ENCODE results near the gene CNOT9. TPM values are rescaled to one million over a fixed set of nuclear protein-coding genes. Genes with fewer than 3 reads are reported as not detected.
A peak's percentile ranks its signal among the peaks of the same experiment; 100 is the strongest.
"Not testable (repeated sequence)": the region's sequence is repeated elsewhere in the genome, so short reads cannot be mapped to it uniquely, and the experiment has no call there.

The CNOT9 gene
- total and polyA plus RNA-seq, 7 experiments from 2014 or later, result 13.7 to 99.6 (median 46.4) TPM

DNA sequence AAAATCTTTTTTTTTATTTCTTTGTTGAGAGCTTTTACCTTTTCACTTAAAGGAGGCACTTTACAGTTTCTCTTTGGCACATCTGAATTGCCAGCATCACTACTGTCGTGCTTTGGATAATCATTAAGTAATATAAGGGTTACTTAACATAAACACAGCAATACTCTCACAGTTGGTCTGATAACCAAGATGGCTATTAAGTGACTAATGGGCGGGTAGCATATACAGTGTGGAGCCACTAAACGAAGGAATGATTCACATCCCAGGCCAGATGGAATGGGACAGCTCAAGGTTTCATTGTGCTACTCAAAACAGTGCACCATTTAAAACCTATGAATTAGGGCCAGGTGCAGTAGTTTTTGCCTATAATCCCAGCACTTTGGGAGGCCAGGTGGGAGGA is 28.6 kb upstream of the CNOT9 start:
- CTCF ChIA-PET, result no interaction called here
- no peak overlapping the region for H3K4me3 Mint-ChIP-seq
- H3K36me3 Mint-ChIP-seq, result peaks cover 23 to 50% (median 32%) of the 10 kb centered on the region in 5 donors

DNA sequence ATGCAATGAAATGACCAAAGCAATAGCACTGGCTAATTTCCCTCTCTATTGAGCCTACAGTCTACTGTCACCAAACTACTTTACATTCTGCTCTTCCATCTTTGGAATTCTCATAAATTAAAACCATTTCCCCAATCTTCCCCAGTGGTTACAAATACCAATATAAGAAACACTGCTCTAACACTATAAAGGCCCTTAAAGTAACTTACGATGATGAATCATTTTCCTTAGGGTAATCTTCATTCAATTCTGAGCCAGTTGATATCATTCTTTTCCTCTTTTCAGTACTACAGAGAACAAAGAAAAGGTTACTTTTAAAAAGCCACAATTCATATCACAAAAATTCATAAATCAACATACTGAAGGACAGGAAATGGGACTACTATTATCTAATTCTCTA is 22.6 kb upstream of the CNOT9 start:
- no peak overlapping the region for H3K4me3 Mint-ChIP-seq
- H3K4me3 ChIP-seq (ENCODE audit: low read length), result no peak overlapping the region
- DNase-seq (no peak), ATAC-seq (no peak)
- H3K4me1 Mint-ChIP-seq, result peaks cover 0 to 5% (median 3%) of the 10 kb centered on the region in 7 donors
- H3K36me3 ChIP-seq (ENCODE audit: control insufficient read depth in 2 of 3, insufficient read depth in 3 of 3, low read length in 3 of 3), result peaks cover 23 to 72% (median 29%) of the 10 kb centered on the region in 3 experiments
- H3K4me1 ChIP-seq (ENCODE audit: control insufficient read depth in 2 of 2, insufficient read depth in 2 of 2, low read length in 2 of 2), result no peaks in the 10 kb centered on the region
- H3K27ac Mint-ChIP-seq, result no peak overlapping the region
- H3K27ac ChIP-seq (ENCODE audit: low read depth, low read length), result no peak overlapping the region
- H3K27me3 ChIP-seq (ENCODE audit: control insufficient read depth in 2 of 2, insufficient read depth in 2 of 2, low read length in 2 of 2), result no peaks in the 10 kb centered on the region
- intact Hi-C loops (cut with micrococcal nuclease), result no loop called here
- H3K36me3 Mint-ChIP-seq, result peaks cover 8 to 55% (median 26%) of the 10 kb centered on the region in 5 donors
- ChIA-PET POLR2A (no interaction called here), CTCF (no interaction called here)
- no peaks in the 10 kb centered on the region for H3K9me3 Mint-ChIP-seq
- no peaks in the 10 kb centered on the region for H3K27me3 Mint-ChIP-seq
- no peaks in the 10 kb centered on the region for H3K9me3 ChIP-seq (ENCODE audit: control insufficient read depth in 2 of 3, low read length in 3 of 3)

More for the DNA sequence above, 28.6 kb upstream of the CNOT9 start:
- H3K27me3 ChIP-seq (ENCODE audit: control insufficient read depth in 2 of 2, insufficient read depth in 2 of 2, low read length in 2 of 2), result no peaks in the 10 kb centered on the region
- DNase-seq, result no peak
- intact Hi-C loops (cut with micrococcal nuclease), result no loop called here
- H3K9me3 ChIP-seq (ENCODE audit: control insufficient read depth in 2 of 3, low read length in 3 of 3), result no peaks in the 10 kb centered on the region
- POLR2A ChIA-PET, result no interaction called here
- Mint-ChIP-seq H3K27ac (no peak overlapping the region), H3K4me1 (peaks cover 0 to 16% (median 5%) of the 10 kb centered on the region in 7 donors), H3K9me3 (no peaks in the 10 kb centered on the region), H3K27me3 (no peaks in the 10 kb centered on the region)
- H3K27ac ChIP-seq (ENCODE audit: low read depth, low read length), result no peak overlapping the region
- H3K36me3 ChIP-seq (ENCODE audit: control insufficient read depth in 2 of 3, insufficient read depth in 3 of 3, low read length in 3 of 3), result peaks cover 11 to 83% (median 20%) of the 10 kb centered on the region in 3 experiments
- no peaks in the 10 kb centered on the region for H3K4me1 ChIP-seq (ENCODE audit: control insufficient read depth in 2 of 2, insufficient read depth in 2 of 2, low read length in 2 of 2)
- no peak for ATAC-seq
- no peak overlapping the region for H3K4me3 ChIP-seq (ENCODE audit: low read length)

DNA sequence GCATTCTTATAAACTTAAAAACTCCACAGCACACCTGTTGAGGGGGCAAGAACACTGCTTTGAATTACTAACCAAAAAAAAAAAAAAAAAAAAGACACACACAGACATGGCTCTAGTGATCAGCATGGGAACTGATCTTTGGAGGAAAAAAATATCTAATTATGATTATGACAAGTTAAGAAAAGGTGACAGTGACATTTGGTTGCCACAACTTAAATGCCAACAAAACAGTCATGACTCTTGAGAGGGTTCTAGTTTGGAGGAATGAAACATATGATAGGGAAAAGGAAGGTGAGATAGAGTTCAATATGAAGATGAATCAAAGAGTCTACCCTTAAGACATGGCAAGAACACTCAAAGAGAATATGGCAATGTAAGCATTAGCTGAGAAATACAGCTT is 21.1 kb upstream of the CNOT9 start:
- Histone ChIP-seq H3K4me1 (ENCODE audit: control insufficient read depth in 2 of 2, insufficient read depth in 2 of 2, low read length in 2 of 2) (no peaks in the 10 kb centered on the region), H3K9me3 (ENCODE audit: control insufficient read depth in 2 of 3, low read length in 3 of 3) (no peaks in the 10 kb centered on the region), H3K36me3 (ENCODE audit: control insufficient read depth in 2 of 3, insufficient read depth in 3 of 3, low read length in 3 of 3) (peaks cover 13 to 70% (median 30%) of the 10 kb centered on the region in 3 experiments), H3K27ac (ENCODE audit: low read depth, low read length) (no peak overlapping the region), H3K27me3 (ENCODE audit: control insufficient read depth in 2 of 2, insufficient read depth in 2 of 2, low read length in 2 of 2) (no peaks in the 10 kb centered on the region), H3K4me3 (ENCODE audit: low read length) (no peak overlapping the region)
- Mint-ChIP-seq H3K27me3 (no peaks in the 10 kb centered on the region), H3K9me3 (no peaks in the 10 kb centered on the region), H3K4me1 (peaks cover 0 to 10% (median 0%) of the 10 kb centered on the region in 7 donors), H3K27ac (no peak overlapping the region), H3K36me3 (peaks cover 5 to 54% (median 21%) of the 10 kb centered on the region in 5 donors), H3K4me3 (no peak overlapping the region)
- no peak for ATAC-seq
- ChIA-PET CTCF (no interaction called here), POLR2A (no interaction called here)
- no peak for DNase-seq
- intact Hi-C loops (cut with micrococcal nuclease), result no loop called here

DNA sequence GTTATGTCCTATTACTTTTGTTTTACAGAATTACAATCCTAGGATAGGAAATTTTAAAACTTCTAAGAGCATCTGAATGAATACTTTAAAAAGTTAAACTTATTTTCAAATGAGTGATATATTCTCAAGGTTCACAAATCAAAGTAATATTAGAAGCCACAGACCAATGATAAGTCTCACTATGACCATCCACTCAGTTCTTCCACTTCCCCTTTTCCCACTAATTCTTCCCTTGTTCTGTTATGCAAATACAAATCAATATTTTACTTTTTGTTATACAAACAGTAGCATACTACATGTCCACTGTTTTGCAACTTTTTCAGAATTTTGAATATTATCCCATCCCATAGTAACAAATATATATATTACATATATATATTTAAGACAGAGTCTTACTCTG is 20.7 kb upstream of the CNOT9 start:
- DNase-seq, result no peak
- Mint-ChIP-seq H3K4me3 (no peak overlapping the region), H3K9me3 (no peaks in the 10 kb centered on the region), H3K27ac (no peak overlapping the region), H3K4me1 (peaks cover 0 to 13% (median 0%) of the 10 kb centered on the region in 7 donors), H3K27me3 (no peaks in the 10 kb centered on the region), H3K36me3 (peaks cover 6 to 54% (median 25%) of the 10 kb centered on the region in 5 donors)
- ChIA-PET POLR2A (no interaction called here), CTCF (no interaction called here)
- Histone ChIP-seq H3K36me3 (ENCODE audit: control insufficient read depth in 2 of 3, insufficient read depth in 3 of 3, low read length in 3 of 3) (peaks cover 10 to 70% (median 31%) of the 10 kb centered on the region in 3 experiments), H3K9me3 (ENCODE audit: control insufficient read depth in 2 of 3, low read length in 3 of 3) (no peaks in the 10 kb centered on the region), H3K4me1 (ENCODE audit: control insufficient read depth in 2 of 2, insufficient read depth in 2 of 2, low read length in 2 of 2) (no peaks in the 10 kb centered on the region), H3K4me3 (ENCODE audit: low read length) (no peak overlapping the region), H3K27ac (ENCODE audit: low read depth, low read length) (no peak overlapping the region), H3K27me3 (ENCODE audit: control insufficient read depth in 2 of 2, insufficient read depth in 2 of 2, low read length in 2 of 2) (no peaks in the 10 kb centered on the region)
- no peak for ATAC-seq
- intact Hi-C loops (cut with micrococcal nuclease), result no loop called here

- CTCF ChIA-PET; H3K9me3 ChIP-seq (ENCODE audit: control insufficient read depth in 2 of 3, low read length in 3 of 3); H3K27ac Mint-ChIP-seq: not testable (repeated sequence)
Observed at GRCh38 chr2:218554225-218554624, 14.4 kb upstream of the CNOT9 start.

DNA sequence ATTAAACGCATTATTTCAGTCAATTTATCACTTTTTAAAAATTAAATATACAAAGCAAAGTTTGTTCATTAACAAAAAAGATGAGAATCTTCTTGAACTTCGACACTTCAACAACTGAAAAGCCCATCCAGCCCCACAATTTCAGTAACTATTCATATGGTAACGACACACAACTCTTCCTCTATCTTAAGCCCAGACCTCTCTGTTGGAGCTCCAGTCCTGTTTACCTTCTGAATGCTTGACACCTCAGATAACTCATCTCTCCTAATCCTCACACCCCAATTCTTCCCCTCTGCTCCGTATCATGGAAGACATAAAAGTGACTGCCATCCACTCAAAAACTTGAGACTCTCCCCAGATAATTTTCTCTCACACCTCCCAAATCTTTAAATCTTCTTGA is 13.1 kb upstream of the CNOT9 start:
- intact Hi-C loops (cut with micrococcal nuclease), result no loop called here
- H3K36me3 Mint-ChIP-seq, result peaks cover 16 to 51% (median 37%) of the 10 kb centered on the region in 5 donors
- H3K27ac Mint-ChIP-seq, result peak overlapping the region in 2 of 9 donors; percentile 0 to 80
- H3K4me3 Mint-ChIP-seq, result no peak overlapping the region
- H3K9me3 Mint-ChIP-seq, result no peaks in the 10 kb centered on the region
- POLR2A ChIA-PET, result no interaction called here
- H3K36me3 ChIP-seq (ENCODE audit: control insufficient read depth in 2 of 3, insufficient read depth in 3 of 3, low read length in 3 of 3), result peaks cover 11 to 66% (median 18%) of the 10 kb centered on the region in 3 experiments
- ATAC-seq, result no peak
- no peaks in the 10 kb centered on the region for H3K9me3 ChIP-seq (ENCODE audit: control insufficient read depth in 2 of 3, low read length in 3 of 3)
- no peaks in the 10 kb centered on the region for H3K27me3 Mint-ChIP-seq
- no peak overlapping the region for H3K27ac ChIP-seq (ENCODE audit: low read depth, low read length)
- no peak for DNase-seq
- CTCF ChIA-PET, result no interaction called here
- no peaks in the 10 kb centered on the region for H3K27me3 ChIP-seq (ENCODE audit: control insufficient read depth in 2 of 2, insufficient read depth in 2 of 2, low read length in 2 of 2)
- peaks cover 3 to 29% (median 6%) of the 10 kb centered on the region in 7 donors for H3K4me1 Mint-ChIP-seq
- no peak overlapping the region for H3K4me3 ChIP-seq (ENCODE audit: low read length)
- no peaks in the 10 kb centered on the region for H3K4me1 ChIP-seq (ENCODE audit: control insufficient read depth in 2 of 2, insufficient read depth in 2 of 2, low read length in 2 of 2)

More at GRCh38 chr2:218554225-218554624, 14.4 kb upstream of the CNOT9 start:
- H3K27me3 Mint-ChIP-seq; intact Hi-C loops (cut with micrococcal nuclease); H3K27ac ChIP-seq (ENCODE audit: low read depth, low read length); H3K9me3 Mint-ChIP-seq; H3K4me3 ChIP-seq (ENCODE audit: low read length); ATAC-seq; H3K4me1 ChIP-seq (ENCODE audit: control insufficient read depth in 2 of 2, insufficient read depth in 2 of 2, low read length in 2 of 2); POLR2A ChIA-PET; H3K27me3 ChIP-seq (ENCODE audit: control insufficient read depth in 2 of 2, insufficient read depth in 2 of 2, low read length in 2 of 2); DNase-seq; H3K4me3 Mint-ChIP-seq: not testable (repeated sequence)
- Mint-ChIP-seq H3K36me3 (peaks cover 12 to 43% (median 35%) of the 10 kb centered on the region in 5 donors), H3K4me1 (peaks cover 3 to 25% (median 6%) of the 10 kb centered on the region in 7 donors)
- H3K36me3 ChIP-seq (ENCODE audit: control insufficient read depth in 2 of 3, insufficient read depth in 3 of 3, low read length in 3 of 3), result peaks cover 11 to 58% (median 14%) of the 10 kb centered on the region in 3 experiments

DNA sequence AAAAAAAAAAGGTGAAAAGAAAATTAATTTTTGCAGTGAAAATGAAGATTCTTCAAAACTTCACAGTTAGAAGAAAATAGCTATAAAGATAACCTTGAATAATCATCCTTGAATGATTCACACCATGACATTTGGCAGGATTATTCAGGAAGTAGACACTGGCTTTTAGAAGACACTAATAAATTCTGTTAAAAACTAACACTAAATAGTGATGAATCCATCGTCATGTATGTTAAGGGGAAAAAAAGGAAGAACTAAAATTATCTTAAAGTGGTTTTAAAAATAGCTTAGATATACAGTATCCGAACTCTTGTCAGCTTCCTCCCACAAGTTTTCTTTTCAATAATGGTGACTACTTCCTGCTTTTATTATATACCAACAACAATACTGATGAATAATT is 10.7 kb upstream of the CNOT9 start:
- H3K36me3 Mint-ChIP-seq, result peaks cover 21 to 47% (median 35%) of the 10 kb centered on the region in 5 donors
- H3K36me3 ChIP-seq (ENCODE audit: control insufficient read depth in 2 of 3, insufficient read depth in 3 of 3, low read length in 3 of 3), result peaks cover 5 to 58% (median 18%) of the 10 kb centered on the region in 3 experiments
- CTCF ChIA-PET, result interaction anchor here (0.8 kb wide), 1 partner anchor 56 kb away, joined by 4 read pairs; no protein-coding TSS in a partner anchor
- H3K27ac ChIP-seq (ENCODE audit: low read depth, low read length), result no peak overlapping the region
- H3K4me1 ChIP-seq (ENCODE audit: control insufficient read depth in 2 of 2, insufficient read depth in 2 of 2, low read length in 2 of 2), result no peaks in the 10 kb centered on the region
- no peak overlapping the region for H3K4me3 Mint-ChIP-seq
- no peak overlapping the region for H3K27ac Mint-ChIP-seq
- no peaks in the 10 kb centered on the region for H3K27me3 ChIP-seq (ENCODE audit: control insufficient read depth in 2 of 2, insufficient read depth in 2 of 2, low read length in 2 of 2)
- H3K9me3 Mint-ChIP-seq, result no peaks in the 10 kb centered on the region
- intact Hi-C loops (cut with micrococcal nuclease), result no loop called here
- no peaks in the 10 kb centered on the region for H3K27me3 Mint-ChIP-seq
- ATAC-seq (no peak), DNase-seq (no peak)
- no peak overlapping the region for H3K4me3 ChIP-seq (ENCODE audit: low read length)
- H3K9me3 ChIP-seq (ENCODE audit: control insufficient read depth in 2 of 3, low read length in 3 of 3), result no peaks in the 10 kb centered on the region
- POLR2A ChIA-PET, result no interaction called here
- H3K4me1 Mint-ChIP-seq, result peaks cover 10 to 32% (median 20%) of the 10 kb centered on the region in 7 donors

Measured in naive thymus-derived CD4-positive, alpha-beta T cell (primary cell).